Keratinocyte (primary cell): ENCODE data around the gene OR10A4.
"Not testable (repeated sequence)": the region's sequence is repeated elsewhere in the genome, so short reads cannot be mapped to it uniquely, and the experiment has no call there.

ENCODE experiments used
- EZH2 ChIP-seq: IDR thresholded peaks from one replicate; pipeline ENCODE4 v1.6.1; 2012; ENCODE audit warnings: inconsistent platforms, mild to moderate bottlenecking, low read length, moderate library complexity
- TF ChIP-seq, protein P1 (sequence below), 3 experiments: IDR thresholded peaks in 1 of 3; conservative IDR thresholded peaks in 1 of 3; optimal IDR thresholded peaks in 1 of 3; 2 replicates in 2 of 3; 3 replicates in 1 of 3; pipeline versions ENCODE3 to v1.5.1; 2011; ENCODE audit warnings: low read length in 3 of 3, mild to moderate bottlenecking in 3 of 3, moderate library complexity in 2 of 3, control low read depth in 1 of 3, inconsistent platforms in 1 of 3; ENCODE audit not compliant: insufficient read depth in 2 of 3; ENCODE audit errors: extremely low read depth in 1 of 3

DNA sequence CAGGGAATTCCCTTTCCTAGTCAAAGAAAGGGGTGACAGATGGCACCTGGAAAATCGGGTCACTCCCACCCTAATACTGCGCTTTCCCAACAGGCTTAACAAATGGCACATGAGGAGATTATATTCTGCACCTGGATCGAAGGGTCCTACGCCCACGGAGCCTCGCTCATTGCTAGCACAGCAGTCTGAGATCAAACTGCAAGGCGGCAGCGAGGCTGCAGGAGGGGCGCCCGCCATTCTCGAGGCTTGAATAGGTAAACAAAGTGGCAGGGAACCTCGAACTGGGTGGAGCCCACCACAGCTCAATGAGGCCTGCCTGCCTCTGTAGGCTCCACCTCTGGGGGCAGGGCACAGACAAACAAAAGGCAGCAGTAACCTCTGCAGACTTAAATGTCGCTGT, 28.4 kb downstream of the OR10A4 start:
- TF ChIP-seq, protein P1, sequence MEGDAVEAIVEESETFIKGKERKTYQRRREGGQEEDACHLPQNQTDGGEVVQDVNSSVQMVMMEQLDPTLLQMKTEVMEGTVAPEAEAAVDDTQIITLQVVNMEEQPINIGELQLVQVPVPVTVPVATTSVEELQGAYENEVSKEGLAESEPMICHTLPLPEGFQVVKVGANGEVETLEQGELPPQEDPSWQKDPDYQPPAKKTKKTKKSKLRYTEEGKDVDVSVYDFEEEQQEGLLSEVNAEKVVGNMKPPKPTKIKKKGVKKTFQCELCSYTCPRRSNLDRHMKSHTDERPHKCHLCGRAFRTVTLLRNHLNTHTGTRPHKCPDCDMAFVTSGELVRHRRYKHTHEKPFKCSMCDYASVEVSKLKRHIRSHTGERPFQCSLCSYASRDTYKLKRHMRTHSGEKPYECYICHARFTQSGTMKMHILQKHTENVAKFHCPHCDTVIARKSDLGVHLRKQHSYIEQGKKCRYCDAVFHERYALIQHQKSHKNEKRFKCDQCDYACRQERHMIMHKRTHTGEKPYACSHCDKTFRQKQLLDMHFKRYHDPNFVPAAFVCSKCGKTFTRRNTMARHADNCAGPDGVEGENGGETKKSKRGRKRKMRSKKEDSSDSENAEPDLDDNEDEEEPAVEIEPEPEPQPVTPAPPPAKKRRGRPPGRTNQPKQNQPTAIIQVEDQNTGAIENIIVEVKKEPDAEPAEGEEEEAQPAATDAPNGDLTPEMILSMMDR (optimal IDR thresholded peaks at IDR 0.05 in 1 of 3, IDR thresholded peaks at IDR 0.05 in 1 of 3, conservative IDR thresholded peaks at IDR 0.05 in 1 of 3; ENCODE audit: extremely low read depth in 1 of 3, insufficient read depth in 2 of 3, low read length in 3 of 3) = not testable (repeated sequence)
- TF ChIP-seq EZH2 = not testable (repeated sequence)
